Sigmoid colon (tissue), 7 donors: ENCODE measurements around the gene PCDHGA8. TPM values are rescaled to one million over a fixed set of nuclear protein-coding genes. Genes with fewer than 3 reads are reported as not detected.

Source experiments
- DNase-seq: peaks from one replicate; pipeline ENCODE4 v3.0.0-alpha.2; 2019
- H3K27ac ChIP-seq, 4 donors: fragments of 200-600 bp; sonication (generic); one replicate each; pipeline ENCODE4 v1.5.1; 2016 to 2019; ENCODE audit warnings: mild to moderate bottlenecking in 1 of 4
- H3K27me3 ChIP-seq, 3 donors: fragments of 200-600 bp; sonication (generic); one replicate each; pipeline ENCODE4 v1.5.1; 2019; ENCODE audit warnings: mild to moderate bottlenecking in 1 of 3
- H3K36me3 ChIP-seq, 4 donors: fragments of 200-600 bp; sonication (generic); one replicate each; pipeline ENCODE4 v1.5.1; 2016 to 2019
- H3K4me1 ChIP-seq, 4 donors: fragments of 200-600 bp; sonication (generic); one replicate each; pipeline ENCODE4 v1.5.1; 2017 to 2019
- H3K4me3 ChIP-seq, 4 donors: fragments of 200-600 bp; sonication (generic); one replicate each; pipeline ENCODE4 v1.5.1; 2017 to 2019; ENCODE audit warnings: mild to moderate bottlenecking in 2 of 4, moderate library complexity in 1 of 4
- H3K9me3 ChIP-seq, 4 donors: fragments of 200-600 bp in 3 of 4; sonication (generic) in 3 of 4; one replicate each; pipeline versions ENCODE4 v1.5.1 to v1.6.1; 2013 to 2019
- EP300 ChIP-seq, 4 donors: sonication (generic); formaldehyde crosslinking; IDR thresholded peaks; one replicate each; pipeline ENCODE4 v1.6.1; 2017; ENCODE audit warnings: antibody characterized with exemption in 4 of 4
- POLR2A ChIP-seq, 2 donors: fragments of 450-650 bp; IDR thresholded peaks; one replicate each; pipeline ENCODE4 v1.6.1; 2016; ENCODE audit warnings: antibody characterized with exemption in 2 of 2, mild to moderate bottlenecking in 2 of 2, moderate library complexity in 2 of 2
- POLR2AphosphoS5 ChIP-seq, 4 donors: sonication (generic); formaldehyde crosslinking; IDR thresholded peaks; one replicate each; pipeline ENCODE4 v1.6.1; 2017; ENCODE audit warnings: antibody characterized with exemption in 4 of 4
- WGBS, 2 donors: extraction: QIAGEN DNeasy Blood & Tissue Kit; methylation state at CpG; one replicate each; pipeline ENCODE4 v1.1.7; 2013; 5-methylcytosine and 5-hydroxymethylcytosine counted together
- intact Hi-C: fragments of 100-400 bp; cut with DNase I; formaldehyde crosslinking; loops from one replicate; pipeline ENCODE4 v1.15.1; 2023
- polyA plus RNA-seq, 3 donors: library from polyadenylated mRNA; stranded (reverse); fragments of 200-250 nt; gene quantifications; one replicate each; pipeline ENCODE4 v1.2.3, GENCODE V29; 2013
- total RNA-seq, 4 donors: library from RNA; depleted of rRNA; stranded (reverse); fragments of >200 nt; gene quantifications; one replicate each; pipeline ENCODE4 v1.1.0, GENCODE V29; 2016
- TF ChIP-seq, protein P1 (sequence below), 4 experiments: fragments of 450-650 bp in 3 of 4; fragments of 200-600 bp in 1 of 4; IDR thresholded peaks; one replicate each; pipeline ENCODE4 v1.5.1; 2016 to 2019; ENCODE audit warnings: antibody characterized with exemption in 4 of 4, mild to moderate bottlenecking in 3 of 4, moderate library complexity in 2 of 4
- donor health status: healthy with polysubstance abuse.
- donor health status: Bipolar disorder and iron deficiency.
- donor health status: healthy.

PCDHGA8 gene
- total and polyA plus RNA-seq, 7 donors, result 0.16 to 7.9 (median 5.4) TPM; not detected in 2

GRCh38 chr5:141419074-141419880, 26.8 kb downstream of the PCDHGA8 start:
- no peaks in the 10 kb centered on the region for H3K27me3 ChIP-seq
- DNase-seq, result no peak
- no peak overlapping the region for H3K27ac ChIP-seq
- no peaks in the 10 kb centered on the region for H3K36me3 ChIP-seq
- peaks cover 0 to 4% (median 2%) of the 10 kb centered on the region in 4 donors for H3K4me1 ChIP-seq
- no peak overlapping the region for H3K4me3 ChIP-seq
- 37 to 71% methylated on average over 74 of the region's 74 CpGs for WGBS, 2 donors
- peaks cover 58 to 90% (median 81%) of the 10 kb centered on the region in 4 donors for H3K9me3 ChIP-seq
- intact Hi-C loops, result loop anchor here (5.0 kb wide), 2 partner anchors 58 to 138 kb away; partner anchors contain the start of gene PCDHGC3
- TF ChIP-seq EP300 (IDR thresholded peaks at IDR 0.05), result no peak
- TF ChIP-seq POLR2A (IDR thresholded peaks at IDR 0.05), result no peak
- TF ChIP-seq, protein P1, sequence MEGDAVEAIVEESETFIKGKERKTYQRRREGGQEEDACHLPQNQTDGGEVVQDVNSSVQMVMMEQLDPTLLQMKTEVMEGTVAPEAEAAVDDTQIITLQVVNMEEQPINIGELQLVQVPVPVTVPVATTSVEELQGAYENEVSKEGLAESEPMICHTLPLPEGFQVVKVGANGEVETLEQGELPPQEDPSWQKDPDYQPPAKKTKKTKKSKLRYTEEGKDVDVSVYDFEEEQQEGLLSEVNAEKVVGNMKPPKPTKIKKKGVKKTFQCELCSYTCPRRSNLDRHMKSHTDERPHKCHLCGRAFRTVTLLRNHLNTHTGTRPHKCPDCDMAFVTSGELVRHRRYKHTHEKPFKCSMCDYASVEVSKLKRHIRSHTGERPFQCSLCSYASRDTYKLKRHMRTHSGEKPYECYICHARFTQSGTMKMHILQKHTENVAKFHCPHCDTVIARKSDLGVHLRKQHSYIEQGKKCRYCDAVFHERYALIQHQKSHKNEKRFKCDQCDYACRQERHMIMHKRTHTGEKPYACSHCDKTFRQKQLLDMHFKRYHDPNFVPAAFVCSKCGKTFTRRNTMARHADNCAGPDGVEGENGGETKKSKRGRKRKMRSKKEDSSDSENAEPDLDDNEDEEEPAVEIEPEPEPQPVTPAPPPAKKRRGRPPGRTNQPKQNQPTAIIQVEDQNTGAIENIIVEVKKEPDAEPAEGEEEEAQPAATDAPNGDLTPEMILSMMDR (IDR thresholded peaks at IDR 0.05), result no peak
- no peak for TF ChIP-seq POLR2AphosphoS5 (IDR thresholded peaks at IDR 0.05)

DNA sequence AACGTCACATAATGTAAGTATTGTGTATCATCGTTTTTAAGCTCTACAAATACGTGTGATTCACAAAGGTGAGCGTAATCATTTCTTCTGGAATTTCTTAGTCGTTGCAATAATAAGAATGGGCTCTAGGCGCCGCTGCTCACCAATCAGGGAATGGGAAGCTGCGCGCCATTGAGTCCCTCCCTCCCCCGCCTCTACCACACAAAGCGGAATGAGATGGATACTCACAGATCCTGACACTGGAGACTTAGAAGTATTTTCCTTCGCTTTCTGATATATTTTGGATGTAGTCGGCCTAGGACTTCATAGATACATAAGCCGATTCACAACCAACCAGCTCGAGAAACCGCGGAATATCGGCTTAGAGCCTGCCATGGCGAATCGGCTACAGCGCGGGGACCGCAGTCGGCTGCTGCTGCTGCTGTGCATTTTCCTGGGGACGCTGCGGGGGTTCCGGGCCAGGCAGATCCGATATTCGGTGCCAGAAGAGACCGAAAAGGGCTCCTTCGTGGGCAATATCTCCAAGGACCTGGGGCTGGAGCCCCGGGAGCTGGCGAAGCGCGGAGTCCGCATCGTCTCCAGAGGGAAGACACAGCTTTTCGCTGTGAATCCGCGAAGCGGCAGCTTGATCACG, 28.5 kb downstream of the PCDHGA8 start, which contains the start of gene PCDHGA11:
Gene PCDHGA11 (plus strand): TSS at position 197 of the 634 bp plus-strand sequence. CDS start 177 bp downstream, at position 374.
- Histone ChIP-seq H3K9me3 (peaks cover 52 to 91% (median 75%) of the 10 kb centered on the region in 4 donors), H3K4me1 (peaks cover 0 to 4% (median 2%) of the 10 kb centered on the region in 4 donors), H3K4me3 (peak within 1 kb of the TSS in 3 of 4 donors; percentile 18 to 34 (median 26)), H3K36me3 (peaks cover 0 to under 1% (median 0%) of the 10 kb centered on the region in 4 donors), H3K27ac (no peak within 1 kb of the TSS), H3K27me3 (no peaks in the 10 kb centered on the region)
- intact Hi-C loops, result no loop called here
- no peak for DNase-seq
- no peak for TF ChIP-seq EP300 (IDR thresholded peaks at IDR 0.05)
- no peak for TF ChIP-seq POLR2AphosphoS5 (IDR thresholded peaks at IDR 0.05)
- TF ChIP-seq, protein P1 (IDR thresholded peaks at IDR 0.05), result no peak
- no peak for TF ChIP-seq POLR2A (IDR thresholded peaks at IDR 0.05)
- WGBS, 2 donors, result 10 to 44% methylated on average over 42 of the region's 42 CpGs

- peak overlapping the region in 3 of 4 donors; percentile 18 to 34 (median 26) for H3K4me3 ChIP-seq
- intact Hi-C loops, result no loop called here
- peaks cover 55 to 91% (median 75%) of the 10 kb centered on the region in 4 donors for H3K9me3 ChIP-seq
- no peak for DNase-seq
- H3K27ac ChIP-seq, result no peak overlapping the region
- no peak for TF ChIP-seq POLR2AphosphoS5 (IDR thresholded peaks at IDR 0.05)
- TF ChIP-seq EP300 (IDR thresholded peaks at IDR 0.05), result no peak
- TF ChIP-seq POLR2A (IDR thresholded peaks at IDR 0.05), result no peak
- TF ChIP-seq, protein P1 (IDR thresholded peaks at IDR 0.05), result no peak
- H3K27me3 ChIP-seq, result no peaks in the 10 kb centered on the region
- H3K36me3 ChIP-seq, result peaks cover 0 to 6% (median 0%) of the 10 kb centered on the region in 4 donors
- 12 to 29% methylated on average over 13 of the region's 13 CpGs for WGBS, 2 donors
- peaks cover 0 to 4% (median 2%) of the 10 kb centered on the region in 4 donors for H3K4me1 ChIP-seq
Observed at GRCh38 chr5:141421489-141421855, 29.0 kb downstream of the PCDHGA8 start.

DNA sequence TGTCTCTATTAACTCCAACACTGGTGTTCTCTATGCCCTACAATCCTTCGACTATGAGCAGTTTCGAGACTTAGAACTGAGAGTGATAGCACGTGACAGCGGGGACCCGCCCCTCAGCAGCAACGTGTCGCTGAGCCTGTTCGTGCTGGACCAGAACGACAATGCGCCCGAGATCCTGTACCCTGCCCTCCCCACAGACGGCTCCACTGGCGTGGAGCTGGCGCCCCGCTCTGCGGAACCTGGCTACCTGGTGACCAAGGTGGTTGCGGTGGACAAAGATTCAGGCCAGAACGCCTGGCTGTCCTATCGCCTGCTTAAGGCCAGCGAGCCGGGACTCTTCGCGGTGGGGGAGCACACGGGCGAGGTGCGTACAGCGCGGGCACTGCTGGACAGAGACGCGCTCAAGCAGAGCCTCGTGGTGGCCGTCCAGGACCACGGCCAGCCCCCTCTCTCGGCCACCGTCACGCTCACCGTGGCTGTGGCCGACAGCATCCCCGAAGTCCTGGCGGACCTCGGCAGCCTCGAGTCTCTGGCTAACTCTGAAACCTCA, 30.4 kb downstream of the PCDHGA8 start:
- DNase-seq, result no peak
- WGBS, 2 donors, result 28 to 54% methylated on average over 42 of the region's 42 CpGs
- H3K4me3 ChIP-seq, result no peak overlapping the region
- H3K9me3 ChIP-seq, result peaks cover 65 to 98% (median 82%) of the 10 kb centered on the region in 4 donors
- peaks cover 0 to 8% (median 0%) of the 10 kb centered on the region in 4 donors for H3K36me3 ChIP-seq
- TF ChIP-seq, protein P1 (IDR thresholded peaks at IDR 0.05), result no peak
- TF ChIP-seq POLR2AphosphoS5 (IDR thresholded peaks at IDR 0.05), result no peak
- intact Hi-C loops, result no loop called here
- no peak overlapping the region for H3K27ac ChIP-seq
- peaks cover 0 to 4% (median 2%) of the 10 kb centered on the region in 4 donors for H3K4me1 ChIP-seq
- no peaks in the 10 kb centered on the region for H3K27me3 ChIP-seq
